ENCODE measurements around the gene SRGAP2C. TPM values are rescaled to one million over a fixed set of nuclear protein-coding genes. Genes with fewer than 3 reads are reported as not detected.
"Not testable (repeated sequence)": the region's sequence is repeated elsewhere in the genome, so short reads cannot be mapped to it uniquely, and the experiment has no call there.

SRGAP2C gene
- 7.2 and 10.4 TPM in 2 replicates for total RNA-seq (2014; rRNA removed; shearing (Covaris generic))

DNA sequence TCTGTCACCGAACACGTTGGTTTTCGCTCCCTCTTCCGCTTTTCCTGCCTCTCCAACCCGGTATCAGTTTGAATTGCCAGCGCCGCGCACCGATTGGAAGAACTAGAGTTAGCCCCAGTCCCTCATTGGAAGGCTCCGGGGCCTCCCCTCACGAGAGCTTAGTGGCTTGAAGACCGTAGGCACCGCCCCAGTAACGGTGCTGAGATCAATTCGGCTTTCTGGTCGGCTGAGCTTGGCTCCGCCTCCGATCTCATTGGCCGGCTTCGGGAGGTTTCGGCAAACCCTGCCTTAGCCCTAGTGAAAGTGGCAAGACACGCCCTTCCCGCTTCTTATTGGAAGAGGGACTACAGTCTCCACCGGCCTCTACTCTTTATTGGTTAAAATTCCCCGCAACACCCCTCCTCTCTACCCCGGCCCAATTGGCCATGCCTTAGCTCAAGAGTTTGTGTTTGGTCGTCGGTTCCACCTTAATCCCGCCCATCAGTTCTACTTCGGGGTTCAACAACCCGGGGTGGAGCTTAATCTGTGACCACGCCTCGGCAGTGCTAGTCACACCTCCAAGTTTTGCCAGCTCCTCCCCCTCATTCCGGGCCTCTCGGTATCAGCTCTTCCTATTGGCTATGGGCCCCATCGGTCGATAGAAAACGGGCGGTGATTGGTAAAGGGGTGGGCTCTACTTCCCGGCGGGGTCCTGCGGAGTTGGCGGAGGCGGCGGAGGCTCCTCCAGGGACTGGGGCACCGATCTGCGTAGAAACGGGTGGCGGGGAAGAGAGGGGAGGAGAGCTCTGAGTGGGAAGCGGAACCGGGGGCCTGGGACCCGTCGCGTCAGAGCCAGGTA lies at the start of gene SRGAP2C, which contains the start of gene FAM72B:
Gene SRGAP2C (plus strand): TSS at position 686 of the 838 bp plus-strand sequence. CDS start 2,472 bp downstream, outside the sequence.
Gene FAM72B (minus strand): TSS at position 51 of the 838 bp plus-strand sequence. CDS start 851 bp downstream, outside the sequence.
- DNase-seq (ENCODE audit: low spot score), result peak; percentile 99

DNA sequence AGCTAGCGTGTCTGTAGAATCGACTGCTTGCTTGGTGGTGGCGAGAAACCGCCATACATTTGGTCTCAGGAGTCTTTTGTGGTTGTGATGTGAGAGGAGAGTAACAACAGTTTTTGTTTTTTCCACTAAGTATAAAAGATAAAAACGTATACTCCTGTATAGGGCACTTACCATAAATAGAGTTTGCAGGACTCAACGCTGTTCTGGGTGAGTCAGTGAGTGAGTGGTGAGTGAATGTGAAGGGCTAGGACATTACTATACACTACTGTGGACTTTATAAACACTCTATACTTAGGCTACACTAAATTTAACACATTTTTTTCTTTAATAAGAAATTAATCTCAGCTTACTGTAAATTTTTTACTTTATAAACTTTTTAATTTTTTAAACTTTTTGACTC lies 44.4 kb upstream of the SRGAP2C start:
- DNase-seq (ENCODE audit: low spot score), result not testable (repeated sequence)

DNA sequence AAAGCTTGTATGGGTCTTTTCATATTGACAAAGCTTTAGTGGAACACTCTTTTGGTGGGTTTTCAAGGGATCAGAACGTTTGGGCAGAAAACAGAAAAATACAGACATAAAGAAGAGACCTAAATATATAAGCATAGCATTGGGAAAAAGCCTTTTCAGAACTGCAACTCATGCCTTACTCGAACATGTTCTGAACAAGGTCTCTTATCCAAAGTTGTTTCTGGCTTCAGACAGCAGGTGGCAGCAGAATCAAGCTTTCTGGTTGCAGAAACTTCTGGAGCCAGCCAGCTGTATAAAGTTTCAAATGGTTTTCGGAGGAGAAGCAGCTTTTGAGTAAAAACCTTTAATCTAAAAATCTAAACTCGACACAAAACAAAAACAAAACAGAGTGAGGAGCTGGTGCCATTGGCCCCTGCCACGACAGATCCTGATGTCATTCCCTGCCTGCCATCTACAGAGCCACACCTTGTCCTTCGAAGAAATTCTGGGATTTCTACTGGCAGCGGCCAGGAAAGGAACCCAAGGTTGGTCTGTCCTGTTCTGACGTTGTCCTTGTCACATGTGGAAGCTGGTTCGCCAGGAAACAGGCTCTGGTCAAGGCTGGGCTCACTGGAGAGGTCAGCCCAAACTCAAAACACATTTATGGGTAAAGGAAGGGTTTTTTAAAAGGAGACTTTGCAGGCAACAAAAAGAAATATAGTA lies 36.1 kb upstream of the SRGAP2C start:
- DNase-seq (ENCODE audit: low spot score), result not testable (repeated sequence)

DNA sequence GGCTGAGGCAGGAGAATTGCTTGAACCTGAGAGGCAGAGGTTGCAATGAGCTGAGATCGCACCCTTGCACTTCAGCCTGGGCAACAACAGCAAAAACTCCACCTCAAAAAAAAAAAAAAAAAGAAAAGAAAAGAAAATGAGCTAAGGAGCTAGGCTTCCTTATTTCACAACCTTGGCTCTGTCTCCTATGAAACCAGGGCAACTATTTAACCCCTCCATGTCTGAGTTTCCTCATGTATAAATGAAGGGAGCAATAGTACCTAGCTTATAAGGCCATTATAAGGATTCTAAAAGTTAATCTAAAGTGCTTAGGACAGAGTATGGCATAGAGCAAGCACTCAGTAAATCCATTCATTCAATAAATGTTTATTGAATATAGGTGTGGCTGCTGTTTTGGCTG lies 33.5 kb upstream of the SRGAP2C start:
- not testable (repeated sequence) for DNase-seq (ENCODE audit: low spot score)

DNA sequence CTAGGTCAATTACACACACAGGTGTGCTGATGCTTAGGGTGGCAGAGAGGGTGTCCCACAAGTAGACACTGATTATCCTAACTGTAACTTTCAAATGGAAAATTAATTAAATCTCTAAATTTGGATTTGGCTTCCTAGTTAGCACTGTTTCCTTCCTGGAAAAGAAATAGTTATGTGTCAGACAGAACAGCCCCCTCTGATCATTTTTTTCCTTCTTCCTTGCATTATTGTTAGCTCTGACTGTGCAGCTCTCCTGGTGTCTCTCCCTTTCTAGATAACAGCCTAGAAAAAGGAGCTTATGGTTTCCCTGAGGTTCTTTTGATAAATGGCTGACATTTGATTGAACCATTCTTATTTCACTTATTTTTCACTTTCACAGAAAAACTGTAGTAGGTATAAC lies 32.0 kb upstream of the SRGAP2C start:
- DNase-seq (ENCODE audit: low spot score), result not testable (repeated sequence)

DNA sequence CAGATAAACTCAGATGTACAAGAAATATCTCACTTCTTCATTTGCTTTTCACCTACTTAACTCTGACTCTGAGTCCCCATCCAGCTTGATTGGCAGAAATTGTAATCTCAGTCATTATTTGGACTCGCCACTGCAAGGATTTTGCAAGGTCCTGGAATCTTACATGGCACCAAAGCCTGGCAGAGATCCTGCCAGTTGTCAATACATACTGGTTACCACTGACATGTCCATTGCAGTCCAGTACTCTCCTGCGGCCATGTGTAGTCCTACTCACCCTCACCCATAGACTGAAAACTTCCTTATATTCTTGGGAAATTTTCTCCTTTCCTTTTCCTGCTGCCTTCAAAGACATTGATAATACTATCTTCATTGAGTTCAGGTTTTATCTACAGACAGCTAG lies 30.0 kb upstream of the SRGAP2C start:
- DNase-seq (ENCODE audit: low spot score), result not testable (repeated sequence)

DNA sequence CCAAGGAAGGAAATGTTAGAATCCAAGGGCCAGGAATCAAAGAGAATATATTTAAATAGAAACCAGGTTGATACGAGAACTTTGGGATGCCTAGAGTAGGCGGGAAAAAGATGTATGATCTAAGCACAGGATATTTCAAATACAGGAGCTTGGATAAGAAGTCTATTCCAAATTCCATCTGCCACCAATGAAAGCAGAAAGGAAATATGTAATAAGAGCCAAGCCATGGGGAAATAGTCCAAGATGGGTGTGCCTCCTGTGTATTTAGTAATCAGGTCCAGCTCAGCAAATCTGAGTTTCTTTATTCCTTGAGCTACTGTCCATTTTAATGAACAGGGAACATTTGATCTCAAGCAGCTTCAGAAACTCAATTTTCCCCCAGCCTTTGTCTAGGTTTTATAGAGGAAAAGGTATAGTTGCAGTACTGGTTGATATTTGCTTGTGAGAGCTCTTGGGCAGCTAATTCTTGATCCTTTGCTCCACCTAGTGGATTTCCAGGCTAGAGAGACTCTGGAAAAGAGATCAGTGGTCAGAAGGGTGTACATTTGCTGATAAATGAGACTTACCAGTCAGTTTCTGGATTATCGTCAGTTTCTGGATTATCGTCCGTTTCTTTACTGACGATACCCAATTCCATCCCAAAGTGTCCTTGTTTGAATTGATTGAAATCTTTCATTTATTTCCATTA lies 29.0 kb upstream of the SRGAP2C start:
- peak; percentile 16 for DNase-seq (ENCODE audit: low spot score)

DNA sequence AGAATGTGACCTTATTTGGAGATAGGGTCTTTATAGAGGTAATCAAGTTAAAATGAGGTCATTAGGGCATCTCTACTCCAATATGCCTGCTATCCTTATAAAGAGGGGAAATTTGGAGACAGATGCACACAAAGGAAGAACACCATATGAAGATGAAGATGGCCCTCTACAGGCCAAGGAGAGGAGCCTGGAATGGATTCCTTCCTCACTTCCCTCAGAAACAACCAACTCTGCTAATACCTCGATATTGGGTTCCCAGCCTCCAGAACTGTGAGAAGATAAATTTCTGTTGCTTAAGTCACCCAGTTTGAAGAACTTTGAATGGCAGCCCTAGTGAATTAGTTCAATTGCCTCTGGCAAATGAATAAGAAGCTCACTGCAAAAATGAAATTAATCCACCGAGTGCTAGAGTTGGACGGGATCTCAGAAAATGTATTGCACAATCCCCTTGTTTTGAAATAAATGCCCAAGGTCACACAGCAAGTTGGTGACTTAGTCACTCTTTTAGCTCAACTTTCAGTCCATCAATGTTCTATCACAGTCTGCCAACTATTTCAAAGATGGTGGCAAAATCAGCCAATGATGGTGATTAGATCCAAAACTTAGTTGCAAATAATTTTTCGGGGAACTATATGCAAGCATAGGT lies 27.7 kb upstream of the SRGAP2C start:
- not testable (repeated sequence) for DNase-seq (ENCODE audit: low spot score)

DNA sequence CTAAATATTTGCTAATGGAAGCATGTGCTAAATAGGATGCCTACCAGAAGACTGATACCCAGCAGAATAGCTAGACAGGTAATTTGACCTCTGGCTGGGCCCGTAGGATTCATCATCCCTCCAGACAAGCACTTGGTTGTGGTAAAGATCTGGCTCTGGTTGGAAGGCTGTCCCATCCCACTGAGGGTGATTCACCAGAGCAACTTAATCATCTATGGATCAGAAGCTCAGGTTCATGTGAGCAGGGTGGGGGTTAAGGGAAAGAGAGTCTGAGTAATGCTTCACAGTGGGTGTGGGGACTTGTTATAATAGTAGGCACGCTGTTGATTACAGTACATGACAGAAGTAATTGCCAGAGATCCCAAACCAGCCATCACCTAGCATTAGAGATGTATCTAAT lies 27.2 kb upstream of the SRGAP2C start:
- DNase-seq (ENCODE audit: low spot score), result not testable (repeated sequence)

DNA sequence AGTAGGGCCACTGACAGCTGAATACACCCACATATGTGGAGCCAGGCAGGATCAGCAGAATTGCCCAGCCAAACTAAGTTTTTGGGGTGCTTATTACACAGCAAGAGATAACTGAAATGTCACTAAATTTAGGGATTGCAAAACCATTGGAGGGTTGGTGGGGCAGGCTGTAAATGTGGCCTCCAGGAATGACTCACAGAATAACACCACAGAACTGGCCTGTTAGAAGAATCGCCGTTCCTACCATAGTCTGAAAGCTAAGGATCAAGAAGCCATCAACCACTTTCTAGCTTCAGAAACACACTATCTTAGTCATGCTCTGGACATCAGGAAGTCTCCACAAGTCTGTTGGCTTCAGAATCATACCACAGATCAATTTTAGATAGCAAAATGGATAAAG lies 24.7 kb upstream of the SRGAP2C start:
- not testable (repeated sequence) for DNase-seq (ENCODE audit: low spot score)

DNA sequence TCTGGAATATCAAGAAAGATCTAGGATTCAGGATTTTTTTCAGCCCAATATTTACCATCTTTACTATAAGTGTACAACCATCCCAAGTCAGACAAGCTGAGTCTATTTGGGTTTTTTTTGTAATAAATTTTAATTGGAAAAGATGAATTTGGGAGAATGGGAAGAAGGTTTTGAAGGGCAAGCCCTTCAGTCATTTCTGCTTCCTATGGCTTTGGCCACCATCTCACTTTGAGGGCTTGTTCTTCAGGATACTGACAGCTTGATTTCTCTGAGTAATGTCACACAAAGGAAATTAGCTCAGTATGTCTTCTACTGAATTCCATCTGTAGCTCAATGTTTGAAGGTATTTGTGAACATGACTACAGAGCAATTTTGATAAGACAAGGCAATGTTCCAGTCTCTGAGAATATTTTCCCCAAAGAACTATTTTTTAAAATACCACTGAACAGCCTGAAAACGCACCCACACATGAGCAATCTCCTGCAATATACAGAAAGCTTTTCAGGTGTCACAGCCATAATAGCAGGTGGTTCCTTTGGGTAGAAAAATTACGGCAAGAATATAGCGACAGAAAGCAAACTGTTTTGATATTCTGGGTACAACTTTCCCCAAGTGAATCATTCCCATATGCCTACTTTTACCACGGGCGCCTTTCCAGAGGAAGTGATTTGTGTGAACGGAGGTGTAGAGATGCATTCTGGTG lies 23.4 kb upstream of the SRGAP2C start:
- not testable (repeated sequence) for DNase-seq (ENCODE audit: low spot score)

DNA sequence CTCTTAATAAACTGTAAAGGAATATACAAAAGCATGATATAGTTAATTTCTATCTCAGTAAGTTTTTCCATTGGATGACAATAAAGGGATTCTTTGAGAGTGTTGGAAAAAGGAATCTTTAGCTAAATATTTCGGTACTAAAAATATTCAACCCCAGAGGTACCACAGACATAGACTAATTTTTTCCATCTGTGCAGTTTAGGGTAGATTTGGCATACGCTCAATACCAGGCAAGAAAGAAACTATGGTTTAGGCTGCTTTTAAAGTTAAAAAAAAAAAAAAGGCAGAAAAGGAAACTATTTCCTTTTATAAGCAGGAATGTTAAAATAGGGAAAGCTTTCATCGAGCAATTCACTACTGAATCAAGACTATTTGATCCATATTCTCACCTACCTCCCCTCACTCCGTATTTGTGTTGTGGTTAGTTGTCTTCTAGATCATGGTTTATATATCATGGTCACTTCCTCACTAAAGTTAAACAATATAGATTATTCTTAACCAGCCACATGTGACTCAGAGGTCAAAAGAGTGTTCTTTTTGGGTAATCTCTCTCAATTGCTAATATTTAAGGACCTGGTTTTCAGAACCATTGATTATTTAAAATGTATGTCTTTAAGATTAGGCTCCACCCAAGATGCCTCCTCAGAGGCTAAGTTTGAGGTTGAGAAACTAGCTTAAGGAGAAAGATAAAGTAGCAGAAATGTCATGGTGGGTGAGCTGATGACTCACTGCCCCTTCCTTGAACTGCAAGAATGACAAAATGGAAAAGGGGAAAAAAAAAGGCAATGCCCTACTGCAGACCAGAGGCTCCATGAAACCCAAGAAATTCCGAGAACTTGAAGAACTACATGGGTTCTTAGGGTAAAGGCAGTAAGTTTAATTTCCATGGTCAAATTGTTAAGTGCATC lies 20.7 kb upstream of the SRGAP2C start:
- DNase-seq (ENCODE audit: low spot score), result peak; percentile 77

DNA sequence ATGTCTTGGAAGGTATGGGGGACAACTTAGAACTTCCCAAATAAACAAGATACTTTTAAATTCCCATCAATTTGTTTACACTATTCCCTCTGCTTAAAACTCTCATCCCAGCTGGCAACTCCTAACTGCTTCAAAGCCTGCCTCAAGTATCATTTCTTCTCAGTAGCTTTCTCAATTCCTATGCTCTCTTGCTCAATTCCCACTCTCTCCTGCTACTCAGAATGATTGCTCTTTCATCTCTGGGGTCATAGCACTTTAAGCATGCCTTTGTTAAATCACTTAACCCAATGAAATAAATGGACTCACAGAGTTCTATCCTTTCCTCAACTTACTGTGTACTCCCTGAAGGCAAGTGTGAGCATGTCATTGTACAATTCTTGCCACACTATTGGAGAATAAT lies 19.5 kb upstream of the SRGAP2C start:
- peak; percentile 3 for DNase-seq (ENCODE audit: low spot score)

DNA sequence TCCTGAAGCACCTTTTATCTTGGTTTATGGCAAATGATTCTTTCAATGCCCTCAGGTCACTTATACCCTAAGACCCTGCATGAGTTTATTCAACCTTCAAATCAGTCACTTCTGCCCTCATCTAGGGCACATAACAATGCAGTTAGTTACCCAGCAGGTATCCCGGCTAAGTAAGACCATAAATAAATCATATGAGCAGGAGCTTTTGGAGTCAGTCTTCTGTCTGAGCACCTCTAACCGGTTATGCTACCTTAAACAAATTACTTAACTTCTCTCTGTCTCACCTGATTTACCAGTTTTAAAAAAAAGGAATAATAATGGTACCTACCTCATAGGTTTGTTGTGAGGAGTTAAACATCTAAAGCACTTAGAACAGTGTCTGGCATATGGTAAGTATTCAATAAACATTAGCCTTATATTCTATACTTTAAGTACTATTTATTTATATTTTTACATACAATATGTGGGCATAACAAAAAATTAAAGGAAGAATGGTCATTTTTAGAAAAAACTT lies 17.5 kb upstream of the SRGAP2C start:
- DNase-seq (ENCODE audit: low spot score), result not testable (repeated sequence)

DNA sequence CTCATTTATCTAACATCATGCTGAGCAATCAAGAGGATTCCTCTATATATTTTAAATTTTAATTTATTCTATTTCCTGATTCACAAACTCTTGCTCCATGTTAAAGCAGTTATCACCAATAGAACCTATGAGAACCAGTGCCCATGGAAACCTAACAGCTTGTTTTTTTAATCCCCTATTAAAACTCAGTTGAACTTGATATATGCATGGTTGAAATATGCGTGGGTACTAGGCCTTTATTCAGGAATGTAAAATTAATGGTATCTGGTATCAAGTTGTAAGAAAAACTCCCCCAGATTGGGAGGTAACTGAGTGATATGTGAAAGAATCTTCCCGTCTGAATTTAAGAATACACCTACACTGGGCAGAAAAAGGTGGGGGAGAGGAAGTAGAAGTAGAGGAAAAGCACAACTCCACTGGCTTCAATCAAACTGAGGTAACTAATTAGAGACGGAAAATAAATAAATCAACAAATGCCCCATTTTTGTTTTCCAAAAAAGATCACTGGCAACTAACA lies 16.6 kb upstream of the SRGAP2C start:
- not testable (repeated sequence) for DNase-seq (ENCODE audit: low spot score)

DNA sequence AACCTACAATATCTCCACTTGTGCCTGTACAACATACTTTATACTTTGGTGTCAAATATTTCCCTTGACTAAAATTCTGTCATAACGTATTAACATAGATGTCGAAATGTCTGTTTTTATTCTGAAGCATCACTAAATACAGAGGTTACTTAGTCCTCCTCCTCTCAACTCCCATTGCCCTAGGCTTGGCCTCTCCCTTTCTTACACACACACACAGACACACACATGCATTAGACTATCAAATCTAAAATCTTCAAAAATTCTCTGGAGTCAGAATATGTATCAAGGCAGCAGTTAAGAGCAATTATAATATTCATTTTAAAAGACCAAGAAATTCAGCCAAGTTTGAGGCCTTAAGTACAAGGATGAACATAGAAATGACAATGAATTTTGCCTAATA lies 8.1 kb upstream of the SRGAP2C start:
- not testable (repeated sequence) for DNase-seq (ENCODE audit: low spot score)

DNA sequence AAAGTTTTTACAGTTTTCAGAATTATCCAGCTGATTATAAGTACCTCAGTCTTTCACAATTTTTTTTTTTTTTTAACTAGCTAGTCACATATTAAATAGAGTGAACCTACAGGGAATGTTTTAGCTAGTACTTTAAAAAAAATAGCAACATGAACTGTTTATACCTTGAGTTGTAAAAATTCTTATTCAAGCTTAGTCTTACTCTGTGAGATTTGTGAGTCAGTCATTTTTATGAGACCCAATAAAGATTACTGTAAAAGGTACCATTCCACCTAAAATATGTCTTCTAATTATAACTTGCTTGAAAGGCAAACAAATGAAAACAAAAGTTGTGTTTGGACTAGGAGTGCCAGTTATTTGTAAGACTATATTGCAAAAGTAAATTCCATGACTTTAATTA lies 6.6 kb upstream of the SRGAP2C start:
- not testable (repeated sequence) for DNase-seq (ENCODE audit: low spot score)

DNA sequence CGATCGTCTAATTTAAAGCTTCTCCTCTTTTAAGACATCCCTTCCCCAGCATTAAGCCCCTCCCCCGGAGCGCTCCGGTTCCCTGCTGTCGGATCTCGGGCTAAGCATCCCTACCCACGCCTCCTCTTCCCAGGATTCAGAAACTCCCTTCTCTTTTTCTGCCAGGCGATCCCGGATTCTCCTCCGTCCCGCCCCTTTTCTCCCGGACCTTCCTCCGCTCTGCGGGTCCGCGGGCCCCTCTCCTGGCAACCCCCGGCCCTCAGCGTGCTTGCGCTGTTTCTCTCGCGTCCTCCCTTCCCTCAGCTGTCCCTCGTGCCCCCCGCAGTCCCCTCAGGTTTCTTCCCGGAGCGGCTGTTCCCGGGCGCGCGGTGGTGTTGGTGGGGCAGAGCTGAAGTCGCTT lies 908 bp upstream of the SRGAP2C start:
- DNase-seq (ENCODE audit: low spot score), result peak; percentile 2

DNA sequence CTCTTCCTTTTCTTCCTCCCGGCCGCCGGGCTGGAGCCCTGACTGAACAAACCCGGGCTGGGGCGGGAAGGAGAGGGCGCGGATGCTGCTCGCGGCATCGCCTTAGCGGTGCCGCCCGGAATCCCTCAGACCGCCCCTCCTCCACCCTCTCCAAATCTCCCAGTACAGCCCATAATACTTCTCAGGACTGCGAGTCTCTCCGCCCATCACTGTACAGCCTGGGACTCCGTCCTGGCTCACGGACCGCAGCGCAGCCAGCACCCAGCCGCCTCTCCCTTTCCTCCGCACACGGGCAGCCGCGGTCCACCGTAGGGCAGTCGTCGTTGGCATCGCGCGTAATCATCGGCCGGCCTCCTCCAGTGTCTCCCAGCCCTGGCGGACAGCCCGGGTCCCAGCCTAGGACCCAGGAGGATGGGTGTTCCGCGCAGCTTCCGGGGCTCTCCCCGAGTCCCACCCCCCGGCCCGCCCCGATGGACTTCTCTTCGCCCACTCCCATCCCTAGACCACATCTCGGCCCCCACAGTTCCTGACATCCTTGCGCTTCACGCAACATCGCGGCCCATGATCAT lies 449 bp downstream of the SRGAP2C start:
- DNase-seq (ENCODE audit: low spot score), result not testable (repeated sequence)
